Tibial nerve (tissue), 4 donors: ENCODE measurements around the gene MRPS9. TPM values are rescaled to one million over a fixed set of nuclear protein-coding genes. Genes with fewer than 3 reads are reported as not detected.

Experiments
- DNase-seq, 2 donors: peaks; one replicate each; pipeline ENCODE4 v3.0.0-alpha.2; 2019; ENCODE audit warnings: low spot score in 2 of 2
- H3K27ac ChIP-seq, 4 donors: fragments of 200-600 bp; sonication (generic) in 3 of 4; one replicate each; pipeline ENCODE4 v1.5.1; 2017 to 2019; ENCODE audit warnings: mild to moderate bottlenecking in 1 of 4
- H3K27me3 ChIP-seq, 2 donors: fragments of 200-600 bp; sonication (generic) in 1 of 2; one replicate each; pipeline versions ENCODE4 v1.5.1 to v1.6.0; 2017 to 2019
- H3K36me3 ChIP-seq, 3 donors: fragments of 200-600 bp; sonication (generic); one replicate each; pipeline ENCODE4 v1.5.1; 2018 to 2019
- H3K4me1 ChIP-seq, 4 donors: fragments of 200-600 bp; sonication (generic) in 3 of 4; one replicate each; pipeline ENCODE4 v1.5.1; 2017 to 2019
- H3K4me3 ChIP-seq, 4 donors: fragments of 200-600 bp; sonication (generic) in 3 of 4; one replicate each; pipeline ENCODE4 v1.5.1; 2017 to 2019; ENCODE audit warnings: mild to moderate bottlenecking in 1 of 4, moderate library complexity in 1 of 4
- H3K9me3 ChIP-seq, 4 donors: fragments of 200-600 bp; sonication (generic) in 3 of 4; one replicate each; pipeline ENCODE4 v1.5.1; 2017 to 2019
- EP300 ChIP-seq, 2 donors: sonication (generic); formaldehyde crosslinking; IDR thresholded peaks; one replicate each; pipeline ENCODE4 v1.6.1; 2017; ENCODE audit warnings: antibody characterized with exemption in 2 of 2, mild to moderate bottlenecking in 1 of 2
- POLR2A ChIP-seq, 2 donors: fragments of 450-650 bp; IDR thresholded peaks; one replicate each; pipeline ENCODE4 v1.6.1; 2017; ENCODE audit warnings: antibody characterized with exemption in 2 of 2, mild to moderate bottlenecking in 2 of 2, moderate library complexity in 2 of 2
- WGBS, 2 donors: methylation state at CpG; one replicate each; pipeline ENCODE4 v1.1.5; 2018; 5-methylcytosine and 5-hydroxymethylcytosine counted together
- total RNA-seq, 4 donors: library from RNA; depleted of rRNA; stranded (reverse); fragments of >200 nt; gene quantifications; one replicate each; pipeline ENCODE4 v1.1.0, GENCODE V29; 2016
- TF ChIP-seq, protein P1 (sequence below), 5 experiments: fragments of 200-600 bp in 3 of 5; fragments of 450-650 bp in 2 of 5; sonication (generic) in 3 of 5; IDR thresholded peaks; one replicate each; pipeline ENCODE4 v1.5.1; 2016 to 2019; ENCODE audit warnings: antibody characterized with exemption in 5 of 5, mild to moderate bottlenecking in 3 of 5, moderate library complexity in 2 of 5

MRPS9 gene
- total RNA-seq, 4 donors from 2014 or later = 11.2 to 16.5 (median 14.1) TPM

DNA sequence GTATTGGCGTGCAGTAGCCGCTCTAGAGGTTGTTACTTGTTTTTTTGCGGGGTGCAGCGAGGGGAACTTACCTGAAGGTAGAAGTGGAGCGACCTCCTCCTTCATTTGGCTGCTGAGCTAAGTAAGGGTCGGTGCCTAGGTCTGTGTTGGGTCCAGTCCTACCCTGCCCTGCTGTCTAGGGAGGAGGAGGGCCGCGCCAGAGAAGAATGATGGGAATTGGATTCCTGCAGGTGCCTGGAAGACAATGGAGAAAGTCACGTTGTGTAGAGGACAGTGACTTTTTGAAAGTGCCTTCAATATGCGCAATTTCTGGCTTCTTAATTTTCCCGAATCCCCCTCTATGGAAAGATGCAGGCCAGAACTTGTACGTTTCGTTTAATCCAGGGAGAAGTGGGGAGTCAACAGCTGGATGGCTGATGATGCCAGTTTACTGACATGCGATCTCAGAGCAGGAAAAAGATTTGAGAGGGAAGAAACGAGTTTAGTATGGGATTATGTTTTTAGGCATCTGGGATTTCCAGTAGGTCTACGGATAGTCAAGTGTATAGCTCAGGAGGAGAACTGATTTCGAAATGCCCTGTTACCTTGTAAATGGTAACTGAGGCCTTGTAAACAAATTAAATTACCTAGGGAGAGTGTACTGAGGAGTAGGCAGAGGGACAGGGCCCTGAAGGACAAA is 653 bp downstream of the MRPS9 start:
- no peaks in the 10 kb centered on the region for H3K36me3 ChIP-seq
- H3K27ac ChIP-seq = peak overlapping the region; percentile 32 to 86 (median 80)
- DNase-seq = no peak
- 5% methylated on average over 17 of the region's 17 CpGs for WGBS, 2 donors
- peak overlapping the region; percentile 69 to 92 (median 81) for H3K4me3 ChIP-seq
- H3K9me3 ChIP-seq = no peaks in the 10 kb centered on the region
- TF ChIP-seq EP300 (IDR thresholded peaks at IDR 0.05) (no peak), POLR2A (IDR thresholded peaks at IDR 0.05) (no peak)
- TF ChIP-seq, protein P1, sequence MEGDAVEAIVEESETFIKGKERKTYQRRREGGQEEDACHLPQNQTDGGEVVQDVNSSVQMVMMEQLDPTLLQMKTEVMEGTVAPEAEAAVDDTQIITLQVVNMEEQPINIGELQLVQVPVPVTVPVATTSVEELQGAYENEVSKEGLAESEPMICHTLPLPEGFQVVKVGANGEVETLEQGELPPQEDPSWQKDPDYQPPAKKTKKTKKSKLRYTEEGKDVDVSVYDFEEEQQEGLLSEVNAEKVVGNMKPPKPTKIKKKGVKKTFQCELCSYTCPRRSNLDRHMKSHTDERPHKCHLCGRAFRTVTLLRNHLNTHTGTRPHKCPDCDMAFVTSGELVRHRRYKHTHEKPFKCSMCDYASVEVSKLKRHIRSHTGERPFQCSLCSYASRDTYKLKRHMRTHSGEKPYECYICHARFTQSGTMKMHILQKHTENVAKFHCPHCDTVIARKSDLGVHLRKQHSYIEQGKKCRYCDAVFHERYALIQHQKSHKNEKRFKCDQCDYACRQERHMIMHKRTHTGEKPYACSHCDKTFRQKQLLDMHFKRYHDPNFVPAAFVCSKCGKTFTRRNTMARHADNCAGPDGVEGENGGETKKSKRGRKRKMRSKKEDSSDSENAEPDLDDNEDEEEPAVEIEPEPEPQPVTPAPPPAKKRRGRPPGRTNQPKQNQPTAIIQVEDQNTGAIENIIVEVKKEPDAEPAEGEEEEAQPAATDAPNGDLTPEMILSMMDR (IDR thresholded peaks at IDR 0.05) = no peak
- peaks cover 0 to 28% (median 9%) of the 10 kb centered on the region in 4 donors for H3K4me1 ChIP-seq
- H3K27me3 ChIP-seq = no peaks in the 10 kb centered on the region

DNA sequence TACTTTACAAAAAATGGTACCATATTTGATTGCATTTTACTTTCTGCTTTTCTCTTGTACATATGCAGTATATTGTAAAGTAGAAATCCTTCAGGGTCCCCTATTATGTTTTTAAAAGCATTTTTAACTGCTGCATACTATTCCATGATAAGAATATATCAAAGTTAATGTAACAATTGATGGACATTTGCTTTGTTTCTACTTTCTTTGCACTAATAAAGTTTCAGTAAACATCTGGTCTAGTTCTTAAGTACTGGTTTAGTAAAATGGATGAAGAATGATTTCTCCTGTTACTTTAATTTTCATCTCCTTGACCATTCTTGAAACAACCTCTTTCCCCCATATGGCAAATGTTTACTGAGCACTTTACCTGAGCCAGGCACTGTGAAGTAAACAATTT is 1.7 kb downstream of the MRPS9 start:
- DNase-seq = no peak
- TF ChIP-seq POLR2A (IDR thresholded peaks at IDR 0.05) (no peak), EP300 (IDR thresholded peaks at IDR 0.05) (no peak)
- TF ChIP-seq, protein P1 (IDR thresholded peaks at IDR 0.05) = no peak
- Histone ChIP-seq H3K36me3 (no peaks in the 10 kb centered on the region), H3K9me3 (no peaks in the 10 kb centered on the region), H3K27me3 (no peaks in the 10 kb centered on the region), H3K4me3 (no peak overlapping the region), H3K4me1 (peaks cover 0 to 28% (median 9%) of the 10 kb centered on the region in 4 donors), H3K27ac (no peak overlapping the region)

DNA sequence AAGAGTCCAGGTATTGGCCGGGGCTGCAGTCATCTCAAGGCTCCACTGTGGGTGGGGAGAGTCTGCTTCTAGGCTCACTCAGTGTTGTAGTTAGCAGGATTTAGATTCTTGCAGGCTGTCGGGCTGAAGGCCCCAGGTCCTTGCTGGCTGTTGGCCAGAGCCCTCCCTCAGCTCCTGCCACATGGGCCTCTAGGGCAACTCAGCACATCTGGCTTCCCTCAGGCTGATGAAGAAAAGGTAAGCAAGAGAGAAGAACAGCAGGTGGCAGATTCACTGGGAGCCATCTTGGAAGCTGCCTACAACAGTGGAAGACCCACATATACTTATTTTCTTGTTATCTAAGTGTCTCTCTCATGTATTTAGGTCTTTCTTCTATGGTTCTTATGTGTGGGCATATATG is 4.3 kb downstream of the MRPS9 start:
- WGBS, 2 donors = 42 to 44% methylated on average over 2 of the region's 2 CpGs
- no peak overlapping the region for H3K27ac ChIP-seq
- H3K9me3 ChIP-seq = no peaks in the 10 kb centered on the region
- TF ChIP-seq POLR2A (IDR thresholded peaks at IDR 0.05) (no peak), EP300 (IDR thresholded peaks at IDR 0.05) (no peak)
- TF ChIP-seq, protein P1 (IDR thresholded peaks at IDR 0.05) = no peak
- no peaks in the 10 kb centered on the region for H3K27me3 ChIP-seq
- no peak for DNase-seq
- no peak overlapping the region for H3K4me3 ChIP-seq
- peaks cover 0 to 4% (median 0%) of the 10 kb centered on the region in 3 donors for H3K36me3 ChIP-seq
- H3K4me1 ChIP-seq = peaks cover 0 to 25% (median 8%) of the 10 kb centered on the region in 4 donors

DNA sequence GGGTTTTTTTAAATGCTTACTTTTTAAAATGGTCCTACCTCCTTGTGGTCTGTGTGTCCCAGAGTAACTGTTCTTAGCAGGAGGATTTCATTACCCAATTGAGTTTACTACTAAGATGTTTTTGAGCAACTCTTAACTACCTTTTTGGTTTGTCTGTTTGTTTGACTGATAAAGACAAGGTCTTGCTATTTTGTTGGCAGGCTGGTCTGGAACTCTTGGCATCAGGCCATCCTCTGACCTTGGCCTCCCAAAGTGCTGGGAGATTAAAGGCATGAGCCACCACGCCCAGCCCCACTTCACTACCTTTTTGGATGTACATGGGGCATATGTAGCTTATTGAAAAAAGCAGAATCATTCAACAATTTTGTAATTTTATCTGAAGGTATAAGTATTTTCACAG is 14.9 kb downstream of the MRPS9 start:
- 83 to 100% methylated on average over 1 of the region's 1 CpG for WGBS, 2 donors

DNA sequence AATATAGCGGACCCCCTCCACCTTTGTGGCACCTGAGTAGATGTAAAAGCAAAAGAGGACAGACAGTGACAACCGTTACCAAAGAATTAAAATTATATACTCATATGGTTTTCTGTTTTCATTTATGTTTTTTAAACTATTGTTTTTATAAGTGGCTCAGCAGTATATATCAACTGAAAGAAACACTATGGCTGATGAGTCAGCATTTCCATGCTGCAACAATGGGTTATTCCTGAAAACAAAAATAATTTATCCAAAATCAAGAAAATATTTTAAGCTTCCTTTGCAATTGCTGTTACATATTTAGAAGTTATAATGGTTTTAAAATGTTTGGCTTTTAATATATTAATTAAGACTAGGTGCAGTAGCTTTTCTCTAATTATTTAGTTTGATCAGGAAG is 17.7 kb downstream of the MRPS9 start:
- no peak for DNase-seq
- peaks cover 0 to 14% (median 0%) of the 10 kb centered on the region in 4 donors for H3K9me3 ChIP-seq
- no peaks in the 10 kb centered on the region for H3K27me3 ChIP-seq
- no peak overlapping the region for H3K27ac ChIP-seq
- no peaks in the 10 kb centered on the region for H3K4me1 ChIP-seq
- H3K36me3 ChIP-seq = peaks cover 0 to 25% (median 0%) of the 10 kb centered on the region in 3 donors
- H3K4me3 ChIP-seq = no peak overlapping the region
- 72 to 100% methylated on average over 2 of the region's 2 CpGs for WGBS, 2 donors
- no peak for TF ChIP-seq POLR2A (IDR thresholded peaks at IDR 0.05)
- no peak for TF ChIP-seq EP300 (IDR thresholded peaks at IDR 0.05)
- TF ChIP-seq, protein P1 (IDR thresholded peaks at IDR 0.05) = no peak

More for the DNA sequence above, 14.9 kb downstream of the MRPS9 start:
- no peak overlapping the region for H3K4me3 ChIP-seq
- TF ChIP-seq EP300 (IDR thresholded peaks at IDR 0.05) (no peak), POLR2A (IDR thresholded peaks at IDR 0.05) (no peak)
- TF ChIP-seq, protein P1 (IDR thresholded peaks at IDR 0.05) = no peak
- no peak for DNase-seq
- H3K9me3 ChIP-seq = peaks cover 0 to 14% (median 0%) of the 10 kb centered on the region in 4 donors
- H3K4me1 ChIP-seq = no peaks in the 10 kb centered on the region
- no peaks in the 10 kb centered on the region for H3K27me3 ChIP-seq
- no peak overlapping the region for H3K27ac ChIP-seq
- peaks cover 0 to 44% (median 0%) of the 10 kb centered on the region in 3 donors for H3K36me3 ChIP-seq
